Keratinocyte (primary cell): ENCODE measurements around the gene P2RX3. TPM values are rescaled to one million over a fixed set of nuclear protein-coding genes. Genes with fewer than 3 reads are reported as not detected.

ENCODE experiments used
- DNase-seq: peaks from one replicate; pipeline ENCODE4 v3.0.0-alpha.2; 2011; ENCODE audit warnings: low read depth, missing footprints, low spot score
- FAIRE-seq: peaks from 2 replicates; lab custom pipeline; 2011; peaks lifted over from hg19 to GRCh38; lab: Jason Lieb, UNC
- H2AFZ ChIP-seq: 2 replicates; pipeline ENCODE4 v1.6.0; 2012; ENCODE audit warnings: low read length, control low read depth, inconsistent platforms; ENCODE audit not compliant: control insufficient read depth
- H3K27ac ChIP-seq: 2 replicates; pipeline ENCODE4 v1.5.1; 2011; ENCODE audit warnings: low read length; ENCODE audit not compliant: control insufficient read depth, insufficient read depth
- H3K27me3 ChIP-seq: 3 replicates; pipeline ENCODE4 v1.6.0; 2011; ENCODE audit warnings: low read length; ENCODE audit not compliant: control insufficient read depth, insufficient read depth; ENCODE audit errors: extremely low read depth
- H3K36me3 ChIP-seq, 2 experiments: 2 replicates in 1 of 2; 3 replicates in 1 of 2; pipeline ENCODE4 v1.5.1; 2011; ENCODE audit warnings: low read length in 2 of 2, mild to moderate bottlenecking in 1 of 2; ENCODE audit not compliant: control insufficient read depth in 2 of 2, insufficient read depth in 2 of 2; ENCODE audit errors: extremely low read depth in 1 of 2
- H3K4me1 ChIP-seq: 3 replicates; pipeline ENCODE4 v1.5.1; 2011; ENCODE audit warnings: low read length; ENCODE audit not compliant: control insufficient read depth, insufficient read depth; ENCODE audit errors: extremely low read depth
- H3K4me2 ChIP-seq: 3 replicates; pipeline ENCODE4 v1.6.0; 2011; ENCODE audit warnings: low read depth, low read length; ENCODE audit not compliant: control insufficient read depth, insufficient read depth; ENCODE audit errors: extremely low read depth
- H3K4me3 ChIP-seq, 3 experiments: fragments of 200-600 bp in 1 of 3; sonication (generic) in 1 of 3; 2 replicates in 2 of 3; 3 replicates in 1 of 3; pipeline ENCODE4 v1.5.1; 2011 to 2016; ENCODE audit warnings: low read length in 3 of 3, mild to moderate bottlenecking in 3 of 3, control low read depth in 2 of 3, inconsistent platforms in 1 of 3, low read depth in 1 of 3, mixed read lengths in 1 of 3, mixed run types in 1 of 3, moderate library complexity in 1 of 3; ENCODE audit not compliant: control insufficient read depth in 2 of 3, insufficient read depth in 2 of 3; ENCODE audit errors: extremely low read depth in 1 of 3
- H3K79me2 ChIP-seq: 2 replicates; pipeline ENCODE4 v1.6.0; 2012; ENCODE audit warnings: low read length; ENCODE audit not compliant: control insufficient read depth, insufficient read depth
- H3K9ac ChIP-seq: 3 replicates; pipeline ENCODE4 v1.6.0; 2011; ENCODE audit warnings: low read length; ENCODE audit not compliant: control insufficient read depth, insufficient read depth; ENCODE audit errors: extremely low read depth
- H3K9me1 ChIP-seq: 3 replicates; pipeline ENCODE4 v1.6.0; 2011; ENCODE audit warnings: low read length; ENCODE audit not compliant: control insufficient read depth, insufficient read depth; ENCODE audit errors: extremely low read depth
- H3K9me3 ChIP-seq: 2 replicates; pipeline ENCODE4 v1.5.1; 2012; ENCODE audit warnings: low read depth, low read length; ENCODE audit not compliant: control insufficient read depth
- H4K20me1 ChIP-seq: 3 replicates; pipeline ENCODE4 v1.6.0; 2011; ENCODE audit warnings: low read length; ENCODE audit not compliant: control insufficient read depth, insufficient read depth; ENCODE audit errors: extremely low read depth
- CTCF ChIP-seq, 3 experiments: IDR thresholded peaks in 1 of 3; conservative IDR thresholded peaks in 1 of 3; optimal IDR thresholded peaks in 1 of 3; 2 replicates in 2 of 3; 3 replicates in 1 of 3; pipeline versions ENCODE3 to v1.5.1; 2011; ENCODE audit warnings: low read length in 3 of 3, mild to moderate bottlenecking in 3 of 3, moderate library complexity in 2 of 3, control low read depth in 1 of 3, inconsistent platforms in 1 of 3; ENCODE audit not compliant: insufficient read depth in 2 of 3; ENCODE audit errors: extremely low read depth in 1 of 3
- EZH2 ChIP-seq: IDR thresholded peaks from one replicate; pipeline ENCODE4 v1.6.1; 2012; ENCODE audit warnings: inconsistent platforms, mild to moderate bottlenecking, low read length, moderate library complexity
- dilution Hi-C: fragments of 300-500 bp; cut with MboI; formaldehyde crosslinking; loops from one replicate; pipeline ENCODE4 v1.7.0; 2020; ENCODE audit warnings: low sequenced_read_pairs; ENCODE audit not compliant: extremely low pct_ligation_motif_present
- polyA plus RNA-seq, 5 experiments: library from polyadenylated mRNA; depleted of rRNA in 3 of 5; stranded (reverse) in 3 of 5; stranded (forward) in 1 of 5; unstranded in 1 of 5; fragments of >200 nt; gene quantifications; 1 replicate in 1 of 5; 2 replicates in 3 of 5; 3 replicates in 1 of 5; pipeline versions ENCODE4 v1.2.1 to v1.2.3, GENCODE V29; 2011 to 2012; ENCODE audit warnings: missing spikeins in 2 of 5, low read depth in 1 of 5, low replicate concordance in 1 of 5

P2RX3 gene
- polyA plus RNA-seq, 1 donor (not counting 4 experiments of a cell fraction or from before 2014, with no cell fraction given): not detected

GRCh38 chr11:57391539-57391938 is 53.4 kb downstream of the P2RX3 start:
- Histone ChIP-seq H2AFZ (no peak overlapping the region), H3K36me3 (no peaks in the 10 kb centered on the region), H3K27me3 (no peaks in the 10 kb centered on the region), H3K9me1 (no peaks in the 10 kb centered on the region), H3K4me3 (no peak overlapping the region), H3K4me1 (peaks cover 8% of the 10 kb centered on the region), H3K79me2 (no peaks in the 10 kb centered on the region), H3K27ac (no peak overlapping the region), H3K9me3 (no peaks in the 10 kb centered on the region), H3K9ac (no peak overlapping the region), H3K4me2 (no peak overlapping the region), H4K20me1 (no peaks in the 10 kb centered on the region)
- no peak for TF ChIP-seq EZH2
- TF ChIP-seq CTCF (optimal IDR thresholded peaks at IDR 0.05 in 1 of 3, IDR thresholded peaks at IDR 0.05 in 1 of 3, conservative IDR thresholded peaks at IDR 0.05 in 1 of 3; ENCODE audit: extremely low read depth in 1 of 3, insufficient read depth in 2 of 3, low read length in 3 of 3): no peak
- FAIRE-seq: no peak
- DNase-seq: no peak
- dilution Hi-C loops: no loop called here

GRCh38 chr11:57392066-57392762 is 54.1 kb downstream of the P2RX3 start:
- Histone ChIP-seq H3K4me3 (no peak overlapping the region), H2AFZ (no peak overlapping the region), H3K9me3 (no peaks in the 10 kb centered on the region), H3K9me1 (no peaks in the 10 kb centered on the region), H3K4me1 (peaks cover 8% of the 10 kb centered on the region), H3K9ac (no peak overlapping the region), H3K4me2 (no peak overlapping the region), H3K27me3 (no peaks in the 10 kb centered on the region), H4K20me1 (no peaks in the 10 kb centered on the region), H3K27ac (no peak overlapping the region), H3K79me2 (no peaks in the 10 kb centered on the region), H3K36me3 (no peaks in the 10 kb centered on the region)
- dilution Hi-C loops: no loop called here
- no peak for FAIRE-seq
- DNase-seq: no peak
- no peak for TF ChIP-seq EZH2
- TF ChIP-seq CTCF (optimal IDR thresholded peaks at IDR 0.05 in 1 of 3, IDR thresholded peaks at IDR 0.05 in 1 of 3, conservative IDR thresholded peaks at IDR 0.05 in 1 of 3; ENCODE audit: extremely low read depth in 1 of 3, insufficient read depth in 2 of 3, low read length in 3 of 3): no peak
